OCI-LY1 (cell line): ENCODE measurements around the gene C7.

Source experiments
- EZH2 ChIP-seq: fragments of 200-600 bp; sonication (generic), shearing (Covaris generic); IDR thresholded peaks from 2 replicates; pipeline ENCODE4 v1.8.0; 2017; ENCODE audit warnings: borderline replicate concordance, mixed run types, mild to moderate bottlenecking, antibody characterized with exemption, low read length, moderate library complexity, mixed read lengths
- TF ChIP-seq, protein P1 (sequence below): fragments of 200-600 bp; sonication (generic), shearing (Covaris generic); IDR thresholded peaks from 2 replicates; pipeline ENCODE4 v1.5.1; 2017; ENCODE audit warnings: mild to moderate bottlenecking, antibody characterized with exemption, low read length, moderate library complexity, mixed read lengths

GRCh38 chr5:40985501-40985900, 76.2 kb downstream of the C7 start:
- TF ChIP-seq, protein P1, sequence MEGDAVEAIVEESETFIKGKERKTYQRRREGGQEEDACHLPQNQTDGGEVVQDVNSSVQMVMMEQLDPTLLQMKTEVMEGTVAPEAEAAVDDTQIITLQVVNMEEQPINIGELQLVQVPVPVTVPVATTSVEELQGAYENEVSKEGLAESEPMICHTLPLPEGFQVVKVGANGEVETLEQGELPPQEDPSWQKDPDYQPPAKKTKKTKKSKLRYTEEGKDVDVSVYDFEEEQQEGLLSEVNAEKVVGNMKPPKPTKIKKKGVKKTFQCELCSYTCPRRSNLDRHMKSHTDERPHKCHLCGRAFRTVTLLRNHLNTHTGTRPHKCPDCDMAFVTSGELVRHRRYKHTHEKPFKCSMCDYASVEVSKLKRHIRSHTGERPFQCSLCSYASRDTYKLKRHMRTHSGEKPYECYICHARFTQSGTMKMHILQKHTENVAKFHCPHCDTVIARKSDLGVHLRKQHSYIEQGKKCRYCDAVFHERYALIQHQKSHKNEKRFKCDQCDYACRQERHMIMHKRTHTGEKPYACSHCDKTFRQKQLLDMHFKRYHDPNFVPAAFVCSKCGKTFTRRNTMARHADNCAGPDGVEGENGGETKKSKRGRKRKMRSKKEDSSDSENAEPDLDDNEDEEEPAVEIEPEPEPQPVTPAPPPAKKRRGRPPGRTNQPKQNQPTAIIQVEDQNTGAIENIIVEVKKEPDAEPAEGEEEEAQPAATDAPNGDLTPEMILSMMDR = no peak
- TF ChIP-seq EZH2 = no peak
